GM19397 (cell line): ENCODE results near the gene ECSIT.
"Not testable (repeated sequence)": the region's sequence is repeated elsewhere in the genome, so short reads cannot be mapped to it uniquely, and the experiment has no call there.

Source experiments
- ATAC-seq: cut with Tn5 transposase; IDR thresholded peaks from one replicate; pipeline ENCODE4 v1.9.1; 2021; ENCODE audit warnings: mild to moderate bottlenecking, moderate library complexity; ENCODE audit not compliant: unreplicated experiment

The ECSIT gene

GRCh38 chr19:11479090-11479897, 49.6 kb downstream of the ECSIT start:
- ATAC-seq, result no peak

GRCh38 chr19:11478167-11479089, 50.5 kb downstream of the ECSIT start:
- ATAC-seq, result no peak

GRCh38 chr19:11475861-11476260, 53.1 kb downstream of the ECSIT start:
- ATAC-seq, result no peak

GRCh38 chr19:11475343-11475742, 53.6 kb downstream of the ECSIT start:
- ATAC-seq, result not testable (repeated sequence)

- no peak for ATAC-seq
Measured at GRCh38 chr19:11473725-11474124, 55.2 kb downstream of the ECSIT start.

GRCh38 chr19:11468266-11468845, 60.6 kb downstream of the ECSIT start:
- ATAC-seq, result not testable (repeated sequence)

GRCh38 chr19:11465600-11465999, 63.3 kb downstream of the ECSIT start:
- ATAC-seq, result no peak

GRCh38 chr19:11464333-11465265, 64.3 kb downstream of the ECSIT start:
- ATAC-seq, result no peak

GRCh38 chr19:11463391-11463790, 65.5 kb downstream of the ECSIT start:
- no peak for ATAC-seq

GRCh38 chr19:11461453-11461852, 67.5 kb downstream of the ECSIT start:
- ATAC-seq, result no peak

GRCh38 chr19:11460207-11460606, 68.7 kb downstream of the ECSIT start:
- no peak for ATAC-seq

- ATAC-seq, result not testable (repeated sequence)
Measured at GRCh38 chr19:11458912-11459311, 70.0 kb downstream of the ECSIT start.

GRCh38 chr19:11458236-11458900, 70.6 kb downstream of the ECSIT start:
- ATAC-seq, result no peak

- ATAC-seq, result no peak
Measured at GRCh38 chr19:11457831-11458230, 71.1 kb downstream of the ECSIT start.

- ATAC-seq, result no peak
Measured at GRCh38 chr19:11457115-11457514, 71.8 kb downstream of the ECSIT start.

GRCh38 chr19:11456659-11457058, 72.3 kb downstream of the ECSIT start:
- no peak for ATAC-seq
